HG03520 (cell line): ENCODE results near the gene NSRP1.
"Not testable (repeated sequence)": the region's sequence is repeated elsewhere in the genome, so short reads cannot be mapped to it uniquely, and the experiment has no call there.

Experiments
- ATAC-seq: cut with Tn5 transposase; IDR thresholded peaks from one replicate; pipeline ENCODE4 v1.9.1; 2021; ENCODE audit warnings: mild to moderate bottlenecking, moderate library complexity; ENCODE audit not compliant: unreplicated experiment

NSRP1 gene

GRCh38 chr17:30118635-30119034 is 2.0 kb downstream of the NSRP1 start:
- not testable (repeated sequence) for ATAC-seq

- ATAC-seq: no peak
These were observed 7.7 kb downstream of the NSRP1 start for GRCh38 chr17:30124273-30124796.

- no peak for ATAC-seq
These were observed 13.5 kb downstream of the NSRP1 start for GRCh38 chr17:30130121-30130520.

GRCh38 chr17:30132615-30133014 is 16.0 kb downstream of the NSRP1 start:
- ATAC-seq: no peak

GRCh38 chr17:30133197-30133596 is 16.6 kb downstream of the NSRP1 start:
- ATAC-seq: no peak

- no peak for ATAC-seq
These were observed 17.9 kb downstream of the NSRP1 start for GRCh38 chr17:30134551-30134950.

- no peak for ATAC-seq
These were observed 20.5 kb downstream of the NSRP1 start for GRCh38 chr17:30137158-30137557.

- not testable (repeated sequence) for ATAC-seq
These were observed 31.2 kb downstream of the NSRP1 start for GRCh38 chr17:30147860-30148259.

- ATAC-seq: no peak
These were observed 31.8 kb downstream of the NSRP1 start for GRCh38 chr17:30148376-30148775.

- ATAC-seq: no peak
These were observed 34.9 kb downstream of the NSRP1 start for GRCh38 chr17:30151471-30151870.

- ATAC-seq: no peak
These were observed 36.8 kb downstream of the NSRP1 start for GRCh38 chr17:30153463-30153862.

GRCh38 chr17:30155389-30155788 is 38.8 kb downstream of the NSRP1 start:
- ATAC-seq: no peak

GRCh38 chr17:30158896-30159625 is 42.4 kb downstream of the NSRP1 start:
- no peak for ATAC-seq

- ATAC-seq: no peak
These were observed 44.0 kb downstream of the NSRP1 start for GRCh38 chr17:30160419-30161172.

- ATAC-seq: no peak
These were observed 45.0 kb downstream of the NSRP1 start for GRCh38 chr17:30161601-30162000.

- no peak for ATAC-seq
These were observed 47.9 kb downstream of the NSRP1 start for GRCh38 chr17:30164531-30164930.

GRCh38 chr17:30165147-30165546 is 48.5 kb downstream of the NSRP1 start:
- no peak for ATAC-seq

GRCh38 chr17:30165960-30166359 is 49.3 kb downstream of the NSRP1 start:
- ATAC-seq: no peak

GRCh38 chr17:30170415-30170987 is 53.9 kb downstream of the NSRP1 start:
- no peak for ATAC-seq

- ATAC-seq: no peak
These were observed 55.9 kb downstream of the NSRP1 start for GRCh38 chr17:30172560-30172959.

GRCh38 chr17:30173649-30174048 is 57.0 kb downstream of the NSRP1 start:
- ATAC-seq: no peak

GRCh38 chr17:30174556-30174955 is 57.9 kb downstream of the NSRP1 start:
- no peak for ATAC-seq
